ENCODE measurements around the gene SPSB4. TPM values are rescaled to one million over a fixed set of nuclear protein-coding genes. Genes with fewer than 3 reads are reported as not detected.

The SPSB4 gene
- total RNA-seq, 4 donors from 2014 or later = 0.14 TPM; not detected in 3

GRCh38 chr3:141192345-141192744 lies 141.2 kb downstream of the SPSB4 start:
- peak; percentile 98 for DNase-seq
- Histone ChIP-seq H3K27ac (no peak overlapping the region), H3K4me1 (peaks cover 0 to 4% (median 0%) of the 10 kb centered on the region in 4 donors), H3K27me3 (peaks cover 24% of the 10 kb centered on the region), H3K9me3 (no peaks in the 10 kb centered on the region), H3K4me3 (no peak overlapping the region), H3K36me3 (no peaks in the 10 kb centered on the region)
- in situ Hi-C loops (cut with MboI; ENCODE audit: low pct_ligation_motif_present in 1 of 4, low pct_unique_long_range_greater_than_20kb in 1 of 4, low sequenced_read_pairs in 3 of 4) = loop anchor here (5.0 to 25.0 kb wide), 5 partner anchors 178 to 305 kb away; no protein-coding TSS in a partner anchor
- intact Hi-C loops (cut with DNase I; ENCODE audit: low total_unique reads) = loop anchor here (5.0 kb wide), 1 partner anchor 185 kb away; no protein-coding TSS in a partner anchor
- TF ChIP-seq, protein P1, sequence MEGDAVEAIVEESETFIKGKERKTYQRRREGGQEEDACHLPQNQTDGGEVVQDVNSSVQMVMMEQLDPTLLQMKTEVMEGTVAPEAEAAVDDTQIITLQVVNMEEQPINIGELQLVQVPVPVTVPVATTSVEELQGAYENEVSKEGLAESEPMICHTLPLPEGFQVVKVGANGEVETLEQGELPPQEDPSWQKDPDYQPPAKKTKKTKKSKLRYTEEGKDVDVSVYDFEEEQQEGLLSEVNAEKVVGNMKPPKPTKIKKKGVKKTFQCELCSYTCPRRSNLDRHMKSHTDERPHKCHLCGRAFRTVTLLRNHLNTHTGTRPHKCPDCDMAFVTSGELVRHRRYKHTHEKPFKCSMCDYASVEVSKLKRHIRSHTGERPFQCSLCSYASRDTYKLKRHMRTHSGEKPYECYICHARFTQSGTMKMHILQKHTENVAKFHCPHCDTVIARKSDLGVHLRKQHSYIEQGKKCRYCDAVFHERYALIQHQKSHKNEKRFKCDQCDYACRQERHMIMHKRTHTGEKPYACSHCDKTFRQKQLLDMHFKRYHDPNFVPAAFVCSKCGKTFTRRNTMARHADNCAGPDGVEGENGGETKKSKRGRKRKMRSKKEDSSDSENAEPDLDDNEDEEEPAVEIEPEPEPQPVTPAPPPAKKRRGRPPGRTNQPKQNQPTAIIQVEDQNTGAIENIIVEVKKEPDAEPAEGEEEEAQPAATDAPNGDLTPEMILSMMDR (IDR thresholded peaks at IDR 0.05) = peak; percentile 94 to 98 (median 97)
- TF ChIP-seq EP300 (IDR thresholded peaks at IDR 0.05; ENCODE audit: low read depth) (no peak), POLR2A (IDR thresholded peaks at IDR 0.05) (no peak)
- WGBS, 2 donors (ENCODE audit: low coverage in 1 of 2) = 6 to 9% methylated on average over 6 to 11 of the region's 11 CpGs

GRCh38 chr3:141193066-141193830 lies 142.1 kb downstream of the SPSB4 start:
- Histone ChIP-seq H3K4me3 (no peak overlapping the region), H3K36me3 (no peaks in the 10 kb centered on the region), H3K9me3 (no peaks in the 10 kb centered on the region), H3K27me3 (peaks cover 26% of the 10 kb centered on the region), H3K4me1 (peaks cover 0 to 4% (median 0%) of the 10 kb centered on the region in 4 donors), H3K27ac (no peak overlapping the region)
- DNase-seq = no peak
- intact Hi-C loops (cut with DNase I; ENCODE audit: low total_unique reads) = loop anchor here (5.0 kb wide), 1 partner anchor 186 kb away; no protein-coding TSS in a partner anchor
- 93 to 100% methylated on average over 2 to 11 of the region's 13 CpGs for WGBS, 2 donors (ENCODE audit: low coverage in 1 of 2)
- TF ChIP-seq, protein P1 (IDR thresholded peaks at IDR 0.05) = no peak
- TF ChIP-seq POLR2A (IDR thresholded peaks at IDR 0.05) (no peak), POLR2AphosphoS5 (IDR thresholded peaks at IDR 0.05) (no peak), EP300 (IDR thresholded peaks at IDR 0.05; ENCODE audit: low read depth) (no peak)
- in situ Hi-C loops (cut with MboI; ENCODE audit: low pct_ligation_motif_present in 1 of 4, low pct_unique_long_range_greater_than_20kb in 1 of 4, low sequenced_read_pairs in 3 of 4) = loop anchor here (5.0 to 25.0 kb wide), 5 partner anchors 178 to 306 kb away; no protein-coding TSS in a partner anchor

Other genes with a start within 250 kb of the SPSB4 start
- 10 to 100 TPM; 48.0 to 87.6 (median 54.8) TPM for gene SLC25A36, start 109.5 kb upstream of the SPSB4 start, total RNA-seq
- 10 to 100 TPM; 11.5 to 27.7 (median 12.2) TPM for gene PXYLP1, start 180.5 kb downstream of the SPSB4 start, total RNA-seq

All from transverse colon (tissue), 4 donors.